ENCODE results near the gene SLC31A1. TPM values are rescaled to one million over a fixed set of nuclear protein-coding genes. Genes with fewer than 3 reads are reported as not detected.
"Not testable (repeated sequence)": the region's sequence is repeated elsewhere in the genome, so short reads cannot be mapped to it uniquely, and the experiment has no call there.

SLC31A1 gene
- total RNA-seq, 1 donor from 2014 or later: 26.0 TPM

DNA sequence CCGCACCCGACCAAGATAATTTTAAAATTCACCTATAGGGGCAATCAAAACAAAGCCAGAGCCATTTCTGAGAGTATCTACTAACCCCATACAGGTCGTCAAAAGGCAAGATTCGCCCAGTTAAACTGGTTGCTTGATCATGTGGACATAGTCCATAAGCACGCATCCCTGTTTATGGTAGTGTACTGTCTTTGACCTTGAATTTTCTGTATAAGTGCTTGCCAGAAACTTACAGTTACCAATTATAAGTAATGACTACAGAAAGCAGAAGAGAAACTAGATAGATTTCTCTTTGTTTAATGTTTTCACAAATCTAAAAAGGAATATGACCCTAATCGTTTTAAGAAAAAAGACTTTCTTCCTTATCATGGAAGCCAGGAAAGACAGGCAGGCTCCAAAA, 25.6 kb downstream of the SLC31A1 start:
- no peaks in the 10 kb centered on the region for H3K79me2 ChIP-seq (ENCODE audit: low read depth)
- Mint-ChIP-seq H3K9me3 (peaks cover 11% of the 10 kb centered on the region), H3K27ac (no peak overlapping the region)

DNA sequence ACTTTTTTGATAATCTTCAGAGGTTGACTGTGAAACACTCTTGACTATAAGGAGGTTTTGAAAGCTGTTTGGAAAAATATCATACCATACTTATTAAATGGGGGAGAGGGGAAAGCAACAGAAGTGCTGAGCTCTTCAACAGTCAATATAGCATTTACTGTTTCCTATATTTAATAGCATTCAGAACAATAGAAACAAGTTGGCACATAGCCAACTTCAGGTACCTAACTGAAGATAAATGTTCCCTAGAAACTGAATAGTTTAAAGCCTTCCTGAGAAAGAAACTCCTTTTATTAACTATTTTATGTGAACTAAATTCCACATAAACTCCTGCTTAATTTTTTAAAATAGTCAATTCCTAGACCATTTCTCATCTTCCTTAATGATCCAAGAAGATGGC, 26.3 kb downstream of the SLC31A1 start:
- peaks cover 11% of the 10 kb centered on the region for H3K36me3 Mint-ChIP-seq
- Histone ChIP-seq H3K4me1 (no peaks in the 10 kb centered on the region), H3K9me3 (ENCODE audit: low read depth) (no peaks in the 10 kb centered on the region), H3F3A (ENCODE audit: low read depth) (no peaks in the 10 kb centered on the region), H3K9ac (no peak overlapping the region), H3K79me2 (ENCODE audit: low read depth) (no peaks in the 10 kb centered on the region), H3K27me3 (no peaks in the 10 kb centered on the region), H4K20me1 (ENCODE audit: low read depth) (no peaks in the 10 kb centered on the region), H3K4me3 (no peak overlapping the region), H3K36me3 (no peaks in the 10 kb centered on the region), H3K4me2 (no peak overlapping the region), H3K27ac (no peak overlapping the region), H2AFZ (replicated peaks) (no peak overlapping the region)
- H3K27ac Mint-ChIP-seq: no peak overlapping the region
- TF ChIP-seq EZH2 (IDR thresholded peaks at IDR 0.05): no peak
- no peak for TF ChIP-seq EZH2phosphoT487 (IDR thresholded peaks at IDR 0.05)
- TF ChIP-seq, protein P1, sequence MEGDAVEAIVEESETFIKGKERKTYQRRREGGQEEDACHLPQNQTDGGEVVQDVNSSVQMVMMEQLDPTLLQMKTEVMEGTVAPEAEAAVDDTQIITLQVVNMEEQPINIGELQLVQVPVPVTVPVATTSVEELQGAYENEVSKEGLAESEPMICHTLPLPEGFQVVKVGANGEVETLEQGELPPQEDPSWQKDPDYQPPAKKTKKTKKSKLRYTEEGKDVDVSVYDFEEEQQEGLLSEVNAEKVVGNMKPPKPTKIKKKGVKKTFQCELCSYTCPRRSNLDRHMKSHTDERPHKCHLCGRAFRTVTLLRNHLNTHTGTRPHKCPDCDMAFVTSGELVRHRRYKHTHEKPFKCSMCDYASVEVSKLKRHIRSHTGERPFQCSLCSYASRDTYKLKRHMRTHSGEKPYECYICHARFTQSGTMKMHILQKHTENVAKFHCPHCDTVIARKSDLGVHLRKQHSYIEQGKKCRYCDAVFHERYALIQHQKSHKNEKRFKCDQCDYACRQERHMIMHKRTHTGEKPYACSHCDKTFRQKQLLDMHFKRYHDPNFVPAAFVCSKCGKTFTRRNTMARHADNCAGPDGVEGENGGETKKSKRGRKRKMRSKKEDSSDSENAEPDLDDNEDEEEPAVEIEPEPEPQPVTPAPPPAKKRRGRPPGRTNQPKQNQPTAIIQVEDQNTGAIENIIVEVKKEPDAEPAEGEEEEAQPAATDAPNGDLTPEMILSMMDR (IDR thresholded peaks at IDR 0.05): no peak
- H3K9me3 Mint-ChIP-seq: peaks cover 11% of the 10 kb centered on the region
- H3K4me1 Mint-ChIP-seq: no peaks in the 10 kb centered on the region
- no peak overlapping the region for H3K4me3 Mint-ChIP-seq
- H3K27me3 Mint-ChIP-seq (ENCODE audit: insufficient read depth, low read depth): peaks cover 2% of the 10 kb centered on the region
- no peak for DNase-seq (ENCODE audit: low spot score)

More for the DNA sequence above, 25.6 kb downstream of the SLC31A1 start:
- Mint-ChIP-seq H3K4me3 (no peak overlapping the region), H3K36me3 (peaks cover 8% of the 10 kb centered on the region), H3K4me1 (no peaks in the 10 kb centered on the region), H3K27me3 (ENCODE audit: insufficient read depth, low read depth) (peaks cover 2% of the 10 kb centered on the region)
- H2AFZ ChIP-seq (replicated peaks): no peak overlapping the region
- no peak overlapping the region for H3K9ac ChIP-seq
- TF ChIP-seq, protein P1 (IDR thresholded peaks at IDR 0.05): no peak
- TF ChIP-seq EZH2 (IDR thresholded peaks at IDR 0.05) (no peak), EZH2phosphoT487 (IDR thresholded peaks at IDR 0.05) (no peak)
- no peaks in the 10 kb centered on the region for H4K20me1 ChIP-seq (ENCODE audit: low read depth)
- DNase-seq (ENCODE audit: low spot score): no peak
- H3F3A ChIP-seq (ENCODE audit: low read depth): no peaks in the 10 kb centered on the region
- H3K9me3 ChIP-seq (ENCODE audit: low read depth): no peaks in the 10 kb centered on the region
- H3K4me3 ChIP-seq: no peak overlapping the region
- H3K27ac ChIP-seq: no peak overlapping the region
- no peak overlapping the region for H3K4me2 ChIP-seq
- no peaks in the 10 kb centered on the region for H3K4me1 ChIP-seq
- H3K36me3 ChIP-seq: no peaks in the 10 kb centered on the region
- no peaks in the 10 kb centered on the region for H3K27me3 ChIP-seq

DNA sequence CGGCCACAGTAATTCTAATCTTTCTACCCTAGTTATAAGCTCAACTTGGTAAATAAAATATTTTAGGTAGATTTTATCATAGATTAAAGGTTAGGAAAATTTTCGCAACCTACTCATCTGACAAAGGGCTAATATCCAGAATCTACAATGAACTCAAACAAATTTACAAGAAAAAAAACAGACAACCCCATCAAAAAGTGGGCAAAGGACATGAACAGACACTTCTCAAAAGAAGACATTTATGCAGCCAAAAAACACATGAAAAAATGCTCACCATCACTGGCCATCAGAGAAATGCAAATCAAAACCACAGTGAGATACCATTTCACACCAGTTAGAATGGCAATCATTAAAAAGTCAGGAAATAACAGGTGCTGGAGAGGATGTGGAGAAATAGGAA, 28.3 kb downstream of the SLC31A1 start:
- not testable (repeated sequence) for H3K9me3 ChIP-seq (ENCODE audit: low read depth); H3K27me3 Mint-ChIP-seq (ENCODE audit: insufficient read depth, low read depth); H3K79me2 ChIP-seq (ENCODE audit: low read depth); H3K27me3 ChIP-seq; H3K27ac Mint-ChIP-seq; H3K9ac ChIP-seq; H3K4me1 Mint-ChIP-seq; H4K20me1 ChIP-seq (ENCODE audit: low read depth); H3K4me2 ChIP-seq; H2AFZ ChIP-seq (replicated peaks); H3K4me3 ChIP-seq; H3K36me3 ChIP-seq; H3F3A ChIP-seq (ENCODE audit: low read depth); H3K27ac ChIP-seq; DNase-seq (ENCODE audit: low spot score); H3K4me1 ChIP-seq; H3K4me3 Mint-ChIP-seq
- Mint-ChIP-seq H3K9me3 (peaks cover 11% of the 10 kb centered on the region), H3K36me3 (peaks cover 13% of the 10 kb centered on the region)

DNA sequence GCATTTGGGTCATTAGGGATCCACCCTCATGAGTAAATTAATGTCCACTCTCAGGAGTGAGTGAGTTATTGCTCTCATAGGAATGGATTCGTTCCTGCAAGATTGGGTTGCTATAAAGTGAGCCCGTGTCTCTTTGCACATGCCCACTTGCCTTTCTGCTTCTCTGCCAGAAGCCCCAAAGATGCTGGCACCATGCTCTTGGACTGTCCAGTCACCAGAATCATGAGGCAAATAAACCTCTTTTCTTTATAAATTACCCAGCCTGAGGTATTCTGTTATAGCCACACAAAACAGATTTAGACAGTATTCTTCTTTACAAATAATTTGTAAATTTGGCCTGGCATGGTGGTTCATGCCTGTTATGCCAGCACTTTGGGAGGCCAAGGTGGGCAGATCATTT, 29.5 kb downstream of the SLC31A1 start:
- Mint-ChIP-seq H3K9me3 (peaks cover 11% of the 10 kb centered on the region), H3K4me1 (no peaks in the 10 kb centered on the region), H3K27ac (no peak overlapping the region), H3K27me3 (ENCODE audit: insufficient read depth, low read depth) (peaks cover 2% of the 10 kb centered on the region), H3K4me3 (no peak overlapping the region), H3K36me3 (peaks cover 13% of the 10 kb centered on the region)
- Histone ChIP-seq H3K79me2 (ENCODE audit: low read depth) (no peaks in the 10 kb centered on the region), H3K4me3 (no peak overlapping the region), H3F3A (ENCODE audit: low read depth) (no peaks in the 10 kb centered on the region), H2AFZ (replicated peaks) (no peak overlapping the region), H3K4me2 (no peak overlapping the region), H3K27me3 (no peaks in the 10 kb centered on the region), H3K9me3 (ENCODE audit: low read depth) (no peaks in the 10 kb centered on the region), H3K36me3 (no peaks in the 10 kb centered on the region), H3K27ac (no peak overlapping the region), H3K9ac (no peak overlapping the region), H4K20me1 (ENCODE audit: low read depth) (no peaks in the 10 kb centered on the region), H3K4me1 (no peaks in the 10 kb centered on the region)
- TF ChIP-seq, protein P1 (IDR thresholded peaks at IDR 0.05): no peak
- TF ChIP-seq EZH2phosphoT487 (IDR thresholded peaks at IDR 0.05): no peak
- no peak for TF ChIP-seq EZH2 (IDR thresholded peaks at IDR 0.05)
- DNase-seq (ENCODE audit: low spot score): no peak

Data from neural progenitor cell (in vitro differentiated cells).